ENCODE measurements around the gene ZNF684. TPM values are rescaled to one million over a fixed set of nuclear protein-coding genes. Genes with fewer than 3 reads are reported as not detected.

ZNF684 gene
- total and polyA plus RNA-seq, 2 experiments from 2014 or later, result 7.6 to 8.9 TPM

GRCh38 chr1:40563266-40563665 is 31.8 kb downstream of the ZNF684 start:
- Histone ChIP-seq H3K27me3 (ENCODE audit: insufficient read depth) (no peaks in the 10 kb centered on the region), H3K9me2 (ENCODE audit: insufficient read depth) (no peaks in the 10 kb centered on the region), H3K4me2 (no peak overlapping the region), H3K79me2 (replicated peaks; ENCODE audit: insufficient read depth) (no peaks in the 10 kb centered on the region), H2AFZ (no peak overlapping the region), H3K36me3 (ENCODE audit: insufficient read depth) (no peaks in the 10 kb centered on the region), H3K27ac (ENCODE audit: low read depth) (no peak overlapping the region), H4K20me1 (replicated peaks; ENCODE audit: insufficient read depth) (no peaks in the 10 kb centered on the region), H3K4me3 (no peak overlapping the region), H3K4me1 (ENCODE audit: insufficient read depth) (no peaks in the 10 kb centered on the region), H3F3A (replicated peaks; ENCODE audit: low read depth) (no peaks in the 10 kb centered on the region)
- TF ChIP-seq CTCF (conservative IDR thresholded peaks at IDR 0.05; ENCODE audit: low read depth in 2 of 2) (0 out of 4 replicates have a peak, but pooled peaks of 1 of the 2 experiments have one; percentile 9), NANOG (IDR thresholded peaks at IDR 0.05; ENCODE audit: borderline replicate concordance) (no peak)
- DNase-seq (ENCODE audit: low spot score) (no peak), ATAC-seq (no peak)
- Mint-ChIP-seq H3K36me3 (ENCODE audit: low read depth) (peaks cover 4% of the 10 kb centered on the region; the same call in 2 of the 3 replicates), H3K4me1 (peaks cover 4% of the 10 kb centered on the region; the same call in 1 of the 3 replicates), H3K4me3 (no peak overlapping the region), H3K27me3 (ENCODE audit: insufficient read depth, low read depth, poor library complexity) (no peaks in the 10 kb centered on the region), H3K27ac (no peak overlapping the region), H3K9me3 (peaks cover 12% of the 10 kb centered on the region)

GRCh38 chr1:40564506-40564905 is 33.1 kb downstream of the ZNF684 start:
- DNase-seq (ENCODE audit: low spot score) (no peak), ATAC-seq (peak; percentile 45; the same call in 1 of the 3 replicates)
- H3K9me2 ChIP-seq (ENCODE audit: insufficient read depth), result no peaks in the 10 kb centered on the region
- H3K27ac ChIP-seq (ENCODE audit: low read depth), result no peak overlapping the region
- no peak overlapping the region for H3K4me2 ChIP-seq
- H2AFZ ChIP-seq, result no peak overlapping the region
- H3F3A ChIP-seq (replicated peaks; ENCODE audit: low read depth), result no peaks in the 10 kb centered on the region
- no peaks in the 10 kb centered on the region for H3K27me3 ChIP-seq (ENCODE audit: insufficient read depth)
- H3K79me2 ChIP-seq (replicated peaks; ENCODE audit: insufficient read depth), result no peaks in the 10 kb centered on the region
- no peaks in the 10 kb centered on the region for H4K20me1 ChIP-seq (replicated peaks; ENCODE audit: insufficient read depth)
- Mint-ChIP-seq H3K36me3 (ENCODE audit: low read depth) (peaks cover 4% of the 10 kb centered on the region; the same call in 2 of the 3 replicates), H3K9me3 (peaks cover 4% of the 10 kb centered on the region; the same call in 1 of the 3 replicates), H3K27ac (no peak overlapping the region), H3K27me3 (ENCODE audit: insufficient read depth, low read depth, poor library complexity) (no peaks in the 10 kb centered on the region), H3K4me1 (peaks cover 4% of the 10 kb centered on the region; the same call in 1 of the 3 replicates), H3K4me3 (no peak overlapping the region)
- H3K4me1 ChIP-seq (ENCODE audit: insufficient read depth), result no peaks in the 10 kb centered on the region
- no peak overlapping the region for H3K4me3 ChIP-seq
- H3K36me3 ChIP-seq (ENCODE audit: insufficient read depth), result no peaks in the 10 kb centered on the region
- TF ChIP-seq ZNF462 (CRISPR knock-in tag; IDR thresholded peaks at IDR 0.05) (no peak), CTCF (conservative IDR thresholded peaks at IDR 0.05; ENCODE audit: low read depth in 2 of 2) (no peak), STAT1 (IDR thresholded peaks at IDR 0.05; ENCODE audit: unreplicated experiment) (no peak), EZH2phosphoT487 (IDR thresholded peaks at IDR 0.05; ENCODE audit: unreplicated experiment) (no peak), ZNF331 (CRISPR knock-in tag; IDR thresholded peaks at IDR 0.05; ENCODE audit: low read depth) (no peak), REST (IDR thresholded peaks at IDR 0.05; ENCODE audit: unreplicated experiment) (no peak)
